ENCODE results near the gene SEPTIN1. TPM values are rescaled to one million over a fixed set of nuclear protein-coding genes. Genes with fewer than 3 reads are reported as not detected.
A peak's percentile ranks its signal among the peaks of the same experiment; 100 is the strongest.

SEPTIN1 gene
- total and polyA plus RNA-seq, 2 of the 13 experiments (the other 11 are each of a cell fraction or from before 2014, with no cell fraction given) = 0.18 to 0.67 TPM

GRCh38 chr16:30407102-30407803 is 24.9 kb upstream of the SEPTIN1 start, which contains the start of gene ZNF771 (continued):
- TF ChIP-seq RXRA (CRISPR knock-in tag; IDR thresholded peaks at IDR 0.05) (peak; percentile 70; the same call in 1 of the 2 replicates), ZNF430 (CRISPR knock-in tag; IDR thresholded peaks at IDR 0.05) (peak; percentile 33; the same call in 1 of the 2 replicates), CREM (IDR thresholded peaks at IDR 0.05) (no peak), CREM (CRISPR knock-in tag; IDR thresholded peaks at IDR 0.05) (no peak), POLR2AphosphoS5 (IDR thresholded peaks at IDR 0.05; ENCODE audit: low read depth, low read length) (peak; percentile 80), ZNF33B (CRISPR knock-in tag; IDR thresholded peaks at IDR 0.05) (peak; percentile 83; the same call in 1 of the 2 replicates), POGZ (CRISPR knock-in tag; IDR thresholded peaks at IDR 0.05) (peak; percentile 81), KIAA2018 (CRISPR knock-in tag; IDR thresholded peaks at IDR 0.05; ENCODE audit: borderline replicate concordance) (no peak), ZSCAN20 (CRISPR knock-in tag; IDR thresholded peaks at IDR 0.05; ENCODE audit: borderline replicate concordance) (no peak), KDM5A (IDR thresholded peaks at IDR 0.05; ENCODE audit: borderline replicate concordance, low read length) (peak; percentile 55; the same call in 1 of the 2 replicates), ZNF572 (CRISPR knock-in tag; IDR thresholded peaks at IDR 0.05) (no peak), ZNF512 (CRISPR knock-in tag; IDR thresholded peaks at IDR 0.05) (no peak)
